Caki2 (cell line): ENCODE data around the gene EFCAB8. TPM values are rescaled to one million over a fixed set of nuclear protein-coding genes. Genes with fewer than 3 reads are reported as not detected.

Experiments used
- DNase-seq: peaks from one replicate; pipeline ENCODE4 v3.0.0-alpha.2; 2015; ENCODE audit warnings: low read depth
- in situ Hi-C: cut with HindIII; loops from 2 replicates; pipeline ENCODE4 v1.10.0; 2016; ENCODE audit warnings: low sequenced_read_pairs, low pct_unique_long_range_greater_than_20kb, mixed read lengths
- total RNA-seq: library from RNA; depleted of rRNA; stranded (reverse); fragments of >200 nt; shearing (Covaris generic); gene quantifications from 2 replicates; pipeline ENCODE4 v1.2.3, GENCODE V29; 2014; ENCODE audit warnings: low replicate concordance

The EFCAB8 gene
- total RNA-seq, 1 experiment from 2014 or later: not detected

GRCh38 chr20:32988008-32988407 is 129.3 kb downstream of the EFCAB8 start:
- no peak for DNase-seq
- in situ Hi-C loops: no loop called here

GRCh38 chr20:32989507-32990283 is 131.0 kb downstream of the EFCAB8 start:
- DNase-seq: no peak
- in situ Hi-C loops: no loop called here

GRCh38 chr20:32990426-32990825 is 131.7 kb downstream of the EFCAB8 start:
- in situ Hi-C loops: no loop called here
- no peak for DNase-seq

GRCh38 chr20:32991383-32991782 is 132.7 kb downstream of the EFCAB8 start:
- in situ Hi-C loops: no loop called here
- DNase-seq: no peak

GRCh38 chr20:32991792-32992641 is 133.3 kb downstream of the EFCAB8 start:
- in situ Hi-C loops: no loop called here
- no peak for DNase-seq

GRCh38 chr20:32993496-32994050 is 134.8 kb downstream of the EFCAB8 start:
- in situ Hi-C loops: no loop called here
- no peak for DNase-seq

GRCh38 chr20:32995802-32996201 is 137.1 kb downstream of the EFCAB8 start:
- in situ Hi-C loops: no loop called here
- no peak for DNase-seq

GRCh38 chr20:32997431-32997830 is 138.7 kb downstream of the EFCAB8 start:
- DNase-seq: no peak
- in situ Hi-C loops: no loop called here

- in situ Hi-C loops: no loop called here
- no peak for DNase-seq
These were observed 141.0 kb downstream of the EFCAB8 start for GRCh38 chr20:32999603-33000250.

GRCh38 chr20:33000802-33001466 is 142.2 kb downstream of the EFCAB8 start:
- in situ Hi-C loops: no loop called here
- no peak for DNase-seq

GRCh38 chr20:33002087-33002808 is 143.5 kb downstream of the EFCAB8 start:
- in situ Hi-C loops: no loop called here
- no peak for DNase-seq

- DNase-seq: no peak
- in situ Hi-C loops: no loop called here
These were observed 145.5 kb downstream of the EFCAB8 start, which contains the start of gene SUN5 for GRCh38 chr20:33004141-33004751. Gene SUN5, minus strand, starts transcription at chr20:33004433. Its CDS starts 93 bp downstream, at chr20:33004340.

GRCh38 chr20:33005132-33005566 is 146.4 kb downstream of the EFCAB8 start:
- in situ Hi-C loops: no loop called here

GRCh38 chr20:33005908-33006775 is 147.4 kb downstream of the EFCAB8 start:
- in situ Hi-C loops: no loop called here

More at GRCh38 chr20:33005132-33005566, 146.4 kb downstream of the EFCAB8 start:
- no peak for DNase-seq

GRCh38 chr20:33006776-33007375 is 148.2 kb downstream of the EFCAB8 start:
- DNase-seq: no peak
- in situ Hi-C loops: no loop called here

More at GRCh38 chr20:33005908-33006775, 147.4 kb downstream of the EFCAB8 start:
- DNase-seq: no peak
